ENCODE data around the gene SLC7A6OS. TPM values are rescaled to one million over a fixed set of nuclear protein-coding genes. Genes with fewer than 3 reads are reported as not detected.
"Not testable (repeated sequence)": the region's sequence is repeated elsewhere in the genome, so short reads cannot be mapped to it uniquely, and the experiment has no call there.

SLC7A6OS gene
- total RNA-seq, 1 donor from 2014 or later: 5.8 TPM

DNA sequence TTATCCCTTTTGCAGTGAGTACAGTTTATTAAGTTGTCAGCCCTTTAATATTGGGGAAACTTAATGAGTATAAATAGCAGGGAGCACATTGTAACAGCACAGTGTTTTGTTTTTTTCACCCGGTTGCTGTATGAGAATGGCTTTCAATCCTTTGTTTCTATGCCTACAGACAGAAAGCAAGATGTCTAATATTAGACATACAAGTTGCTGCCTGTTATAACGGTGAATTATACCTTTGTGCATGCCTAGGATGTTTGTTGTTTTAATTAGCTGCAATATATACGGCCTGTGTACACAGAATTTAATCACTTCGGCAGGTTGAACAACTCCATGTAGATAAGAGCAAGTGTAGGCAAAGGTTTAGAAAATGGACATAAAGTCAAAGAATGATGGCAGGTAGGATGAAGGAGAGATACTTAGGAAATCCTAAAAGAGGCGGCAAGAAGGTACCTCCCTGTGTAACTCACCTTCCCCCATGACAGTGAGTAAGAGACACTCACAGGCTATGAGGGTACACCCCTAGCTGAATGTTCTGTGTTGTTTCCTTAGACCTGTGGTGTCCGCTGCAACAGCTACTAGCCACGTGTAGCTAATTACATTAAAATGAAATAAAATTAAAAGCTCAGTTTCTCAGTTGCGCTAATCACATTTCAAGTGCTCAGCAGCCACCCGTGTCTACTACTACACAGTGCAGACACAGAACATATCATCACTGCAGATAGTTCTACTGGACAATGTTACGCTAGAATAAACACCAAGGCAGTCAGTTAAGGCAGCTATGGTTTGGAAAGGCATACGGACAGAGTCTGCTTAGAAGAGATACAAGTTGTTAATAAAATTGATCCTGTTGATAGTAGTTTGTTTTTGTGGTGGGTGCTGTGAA lies 10.9 kb downstream of the SLC7A6OS start:
- ATAC-seq: no peak

DNA sequence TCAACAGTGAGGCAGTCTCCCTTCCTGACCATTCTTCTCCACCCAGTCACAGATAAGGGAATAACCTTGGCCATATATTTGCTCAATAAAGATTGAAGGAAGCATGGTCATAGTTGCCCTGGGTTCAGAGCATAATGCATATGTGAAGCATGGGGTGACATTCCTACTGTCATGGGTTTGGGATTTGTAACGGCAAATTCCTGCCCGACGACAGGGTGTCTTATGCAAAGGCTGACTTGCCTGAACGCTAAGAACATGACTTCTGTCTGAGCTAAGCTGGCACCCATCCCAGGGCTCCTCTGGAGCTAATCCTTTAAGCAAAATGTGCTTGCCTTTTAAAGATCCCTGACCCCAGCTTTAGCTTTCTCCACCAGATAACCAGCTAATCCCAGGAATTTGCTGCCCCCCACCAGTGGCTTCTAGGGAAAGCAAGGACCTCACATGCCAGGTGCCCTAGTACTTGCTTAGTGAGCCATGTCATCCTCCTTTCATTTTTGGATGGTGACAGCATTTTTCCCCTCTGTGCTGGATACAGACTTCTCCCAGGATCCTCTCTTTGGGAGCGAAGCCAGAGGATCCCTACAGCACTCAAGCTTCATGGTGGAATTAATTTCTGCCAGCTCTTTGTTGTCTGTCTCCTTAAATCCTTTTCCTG lies 11.7 kb downstream of the SLC7A6OS start:
- no peak for ATAC-seq

More for the DNA sequence above, 10.9 kb downstream of the SLC7A6OS start:
- no peak for DNase-seq (ENCODE audit: low spot score)

DNA sequence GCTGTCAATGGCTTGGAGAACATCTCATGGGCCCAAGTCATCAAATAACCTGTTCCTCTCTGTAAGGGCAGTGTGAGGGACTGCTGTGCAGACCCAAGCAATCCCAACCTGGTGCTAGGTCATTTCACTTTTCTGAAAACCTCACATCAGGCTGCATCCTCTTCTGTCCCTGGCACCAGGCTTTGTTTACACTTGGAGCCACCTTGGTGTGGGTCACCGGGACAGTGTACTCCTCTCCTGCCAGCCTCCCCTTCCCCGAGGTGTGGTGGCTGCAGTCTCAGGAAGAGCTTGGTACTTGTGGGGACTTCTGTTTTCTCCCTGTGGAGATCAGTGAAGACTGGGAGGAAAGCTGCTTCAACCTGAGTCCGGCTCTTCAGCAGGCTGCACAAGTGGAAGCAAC lies 12.4 kb downstream of the SLC7A6OS start:
- ATAC-seq (no peak), DNase-seq (ENCODE audit: low spot score) (no peak)

More for the DNA sequence above, 11.7 kb downstream of the SLC7A6OS start:
- DNase-seq (ENCODE audit: low spot score): no peak

DNA sequence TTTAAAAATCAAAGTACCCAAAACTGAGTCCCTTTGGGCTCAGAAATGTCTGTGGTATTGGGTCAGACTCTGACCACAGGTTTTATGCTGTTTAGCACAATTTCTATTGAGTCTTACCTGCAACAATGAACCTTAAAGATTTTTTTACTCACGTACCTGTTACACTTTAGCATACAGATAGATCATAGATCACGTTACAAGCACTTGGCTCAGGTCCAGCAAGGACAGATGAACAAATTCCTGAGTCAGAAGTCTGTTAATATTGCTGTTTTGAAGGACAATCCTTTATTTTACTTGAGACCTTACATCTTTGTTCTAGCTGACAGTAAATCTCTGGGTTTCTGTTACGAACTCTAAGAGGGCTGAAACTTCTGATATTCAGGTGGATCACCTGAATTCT lies 12.8 kb downstream of the SLC7A6OS start:
- DNase-seq (ENCODE audit: low spot score): no peak
- no peak for ATAC-seq

DNA sequence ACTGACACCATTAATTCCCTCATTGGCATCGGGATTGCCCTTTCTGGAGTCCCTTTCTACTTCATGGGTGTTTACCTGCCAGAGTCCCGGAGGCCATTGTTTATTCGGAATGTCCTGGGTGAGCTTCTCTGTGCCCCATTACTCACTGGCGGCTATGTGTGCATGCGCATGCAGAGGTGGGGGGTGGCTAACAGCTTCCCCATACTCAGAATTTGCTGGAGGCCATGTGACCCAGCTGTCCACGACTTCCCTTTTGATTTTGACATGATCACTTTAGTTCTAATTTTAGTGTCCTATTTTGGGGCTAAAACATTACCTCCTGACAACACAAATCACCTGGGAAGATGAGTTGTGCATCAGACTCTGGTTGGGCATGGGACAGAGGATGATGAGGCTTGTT lies 14.1 kb downstream of the SLC7A6OS start:
- peak; percentile 21 for ATAC-seq
- no peak for DNase-seq (ENCODE audit: low spot score)

DNA sequence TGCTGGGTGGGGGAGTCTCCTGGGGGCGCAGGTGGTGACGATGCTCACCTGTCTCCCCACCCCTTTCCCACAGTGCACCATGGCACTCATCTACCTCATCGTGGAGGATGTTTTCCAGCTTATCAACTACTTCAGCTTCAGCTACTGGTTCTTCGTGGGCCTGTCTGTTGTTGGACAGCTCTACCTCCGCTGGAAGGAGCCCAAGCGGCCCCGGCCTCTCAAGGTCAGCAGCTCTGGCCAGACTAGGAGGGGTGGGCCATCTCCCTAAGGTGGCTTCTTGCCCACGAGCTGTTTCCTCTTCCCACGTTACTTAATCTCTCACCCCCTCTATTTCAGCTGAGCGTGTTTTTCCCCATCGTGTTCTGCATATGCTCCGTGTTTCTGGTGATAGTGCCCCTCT lies 14.5 kb downstream of the SLC7A6OS start:
- ATAC-seq: no peak

DNA sequence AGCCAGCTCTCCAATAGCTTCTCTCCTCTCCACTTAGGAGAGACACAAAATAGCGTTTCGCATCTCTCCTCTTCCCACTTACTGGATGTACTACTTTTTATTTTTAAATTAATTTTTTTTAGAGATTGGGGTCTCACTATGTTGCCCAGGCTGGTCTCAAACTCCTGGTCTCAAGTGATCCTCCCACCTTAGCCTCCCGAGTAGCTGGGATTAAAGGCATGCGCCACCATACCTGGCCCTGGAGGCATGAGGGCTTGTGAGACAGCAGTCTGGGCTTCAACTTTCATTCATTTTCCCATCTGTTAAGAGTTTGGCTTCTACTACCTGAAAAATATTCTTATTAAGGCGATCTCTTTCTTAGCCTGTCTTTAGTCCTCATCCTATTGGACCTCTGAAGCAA lies 18.3 kb downstream of the SLC7A6OS start:
- DNase-seq (ENCODE audit: low spot score): no peak
- no peak for ATAC-seq

More for the DNA sequence above, 14.5 kb downstream of the SLC7A6OS start:
- DNase-seq (ENCODE audit: low spot score): no peak

DNA sequence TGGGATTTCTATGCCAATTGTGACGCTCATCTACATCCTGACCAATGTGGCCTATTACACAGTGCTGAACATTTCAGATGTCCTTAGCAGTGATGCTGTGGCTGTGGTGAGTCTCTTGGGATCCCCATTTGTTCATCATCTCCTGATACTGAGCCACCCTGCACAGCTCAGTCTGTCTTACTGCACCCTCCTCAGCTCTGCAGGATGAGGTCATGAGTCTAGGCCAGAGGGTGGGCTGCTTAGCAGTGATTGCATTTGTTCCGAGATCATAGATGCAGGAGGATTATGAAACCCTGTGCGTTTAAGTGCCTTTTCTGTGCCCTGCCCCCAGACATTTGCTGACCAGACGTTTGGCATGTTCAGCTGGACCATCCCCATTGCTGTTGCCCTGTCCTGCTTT lies 19.5 kb downstream of the SLC7A6OS start:
- DNase-seq (ENCODE audit: low spot score) (no peak), ATAC-seq (no peak)

DNA sequence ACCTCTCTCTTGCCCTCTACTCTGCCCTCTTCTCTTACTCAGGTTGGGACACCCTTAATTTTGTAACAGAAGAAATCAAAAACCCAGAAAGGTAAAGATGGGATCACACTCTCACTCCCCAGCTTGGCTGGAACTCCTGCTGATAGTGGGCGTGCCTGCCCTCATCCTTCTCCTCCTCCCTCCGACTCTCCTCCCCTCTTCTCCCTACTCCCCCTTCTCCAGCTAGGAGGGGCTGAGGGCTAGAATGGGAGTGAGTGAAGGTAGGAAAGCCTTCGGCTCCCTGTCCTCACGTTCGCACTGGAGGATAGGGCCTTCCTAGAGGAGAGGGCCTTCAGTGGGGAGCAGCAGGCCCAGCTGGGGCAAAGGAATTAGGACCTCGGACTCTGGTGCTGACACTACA lies 20.3 kb downstream of the SLC7A6OS start:
- DNase-seq (ENCODE audit: low spot score) (no peak), ATAC-seq (no peak)

DNA sequence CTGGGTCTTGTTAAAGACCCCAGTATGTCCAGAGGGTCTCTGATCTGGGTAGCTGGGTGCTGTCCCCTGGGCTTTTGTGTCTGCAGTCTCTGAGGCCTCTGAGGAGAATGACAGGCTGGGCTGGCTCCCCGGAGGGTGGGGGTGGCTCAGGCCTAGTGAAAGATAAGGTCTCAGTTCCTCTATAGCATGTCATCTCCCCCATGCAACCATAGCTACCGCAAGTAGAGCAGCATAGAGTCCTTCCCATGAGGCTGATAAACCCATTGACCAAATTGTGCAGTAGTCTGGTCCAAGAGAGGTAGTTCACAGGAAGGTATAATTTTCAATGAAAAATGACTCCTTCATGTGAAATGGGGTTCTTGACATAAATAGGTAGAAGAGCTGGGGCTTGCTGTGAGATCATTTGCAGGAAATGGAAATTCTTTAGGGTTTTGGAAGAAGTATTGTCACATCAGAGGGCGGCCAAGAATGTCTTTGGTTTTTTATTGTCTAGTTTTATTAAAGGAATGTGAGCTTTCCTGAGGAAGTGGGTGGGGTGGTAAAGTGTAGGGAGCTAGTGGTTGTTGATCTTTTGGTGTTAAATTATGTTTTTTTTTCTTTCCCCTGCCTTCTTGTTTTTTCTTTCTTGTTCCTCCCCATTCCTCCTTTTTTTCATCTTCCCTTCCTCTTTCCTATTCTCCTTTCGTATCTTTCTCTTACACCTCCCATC lies 21.0 kb downstream of the SLC7A6OS start:
- ATAC-seq (no peak), DNase-seq (ENCODE audit: low spot score) (no peak)

DNA sequence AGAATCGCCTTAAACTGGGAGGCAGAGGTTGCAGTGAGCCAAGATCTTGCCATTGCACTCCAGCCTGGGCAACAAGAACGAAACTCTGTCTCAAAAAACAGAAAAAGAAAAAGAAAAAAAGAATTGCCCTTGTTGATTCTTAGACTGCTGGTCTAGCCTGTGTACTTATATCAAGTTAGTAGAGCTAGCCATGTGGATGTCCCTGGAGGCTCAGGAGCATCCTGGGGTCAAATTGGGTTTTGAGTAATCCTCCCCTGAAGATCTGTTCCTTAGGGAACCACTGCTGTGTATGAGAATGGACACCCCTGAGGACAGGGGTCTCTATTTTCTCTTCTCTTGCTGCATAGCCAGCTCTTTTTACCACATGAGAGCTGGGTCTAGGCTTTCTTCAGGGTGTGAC lies 21.5 kb downstream of the SLC7A6OS start:
- ATAC-seq: no peak

DNA sequence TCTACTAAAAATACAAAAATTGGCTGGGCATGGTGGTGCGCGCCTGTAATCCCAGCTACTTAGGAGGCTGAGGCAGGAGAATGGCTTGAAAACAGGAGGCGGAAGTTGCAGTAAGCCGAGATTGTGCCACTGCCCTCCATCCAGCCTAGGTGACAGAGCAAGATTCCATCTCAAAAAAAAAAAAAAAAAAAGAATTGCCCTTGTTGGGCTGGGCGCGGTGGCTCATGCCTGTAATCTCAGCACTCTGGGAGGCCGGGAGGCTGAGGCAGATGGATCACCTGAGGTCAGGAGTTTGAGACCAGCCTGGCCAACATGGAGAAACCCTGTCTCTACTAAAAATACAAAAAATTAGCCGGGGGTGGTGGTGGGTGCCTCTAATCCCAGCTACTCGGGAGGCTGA lies 21.9 kb downstream of the SLC7A6OS start:
- ATAC-seq; DNase-seq (ENCODE audit: low spot score): not testable (repeated sequence)

More for the DNA sequence above, 21.5 kb downstream of the SLC7A6OS start:
- DNase-seq (ENCODE audit: low spot score): no peak

DNA sequence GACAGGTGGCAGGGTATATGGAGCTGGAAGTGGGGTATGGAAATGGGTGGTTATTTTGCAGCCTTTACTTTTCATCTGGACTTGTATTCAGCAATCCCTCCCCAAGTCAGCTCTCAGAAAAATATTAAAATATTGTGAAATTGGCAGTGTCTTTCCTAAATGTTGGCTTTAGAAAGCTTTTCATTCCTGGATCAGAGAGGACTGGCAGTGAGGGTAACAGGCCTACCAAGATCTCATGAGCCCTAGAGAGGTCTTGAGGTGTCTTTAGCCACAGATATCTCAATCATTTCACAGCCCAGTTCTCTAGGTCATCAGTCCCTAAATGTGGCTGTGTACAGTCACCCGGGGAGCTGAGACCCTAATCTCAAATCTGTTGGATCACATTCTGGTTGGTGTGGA lies 22.5 kb downstream of the SLC7A6OS start:
- no peak for DNase-seq (ENCODE audit: low spot score)
- no peak for ATAC-seq

DNA sequence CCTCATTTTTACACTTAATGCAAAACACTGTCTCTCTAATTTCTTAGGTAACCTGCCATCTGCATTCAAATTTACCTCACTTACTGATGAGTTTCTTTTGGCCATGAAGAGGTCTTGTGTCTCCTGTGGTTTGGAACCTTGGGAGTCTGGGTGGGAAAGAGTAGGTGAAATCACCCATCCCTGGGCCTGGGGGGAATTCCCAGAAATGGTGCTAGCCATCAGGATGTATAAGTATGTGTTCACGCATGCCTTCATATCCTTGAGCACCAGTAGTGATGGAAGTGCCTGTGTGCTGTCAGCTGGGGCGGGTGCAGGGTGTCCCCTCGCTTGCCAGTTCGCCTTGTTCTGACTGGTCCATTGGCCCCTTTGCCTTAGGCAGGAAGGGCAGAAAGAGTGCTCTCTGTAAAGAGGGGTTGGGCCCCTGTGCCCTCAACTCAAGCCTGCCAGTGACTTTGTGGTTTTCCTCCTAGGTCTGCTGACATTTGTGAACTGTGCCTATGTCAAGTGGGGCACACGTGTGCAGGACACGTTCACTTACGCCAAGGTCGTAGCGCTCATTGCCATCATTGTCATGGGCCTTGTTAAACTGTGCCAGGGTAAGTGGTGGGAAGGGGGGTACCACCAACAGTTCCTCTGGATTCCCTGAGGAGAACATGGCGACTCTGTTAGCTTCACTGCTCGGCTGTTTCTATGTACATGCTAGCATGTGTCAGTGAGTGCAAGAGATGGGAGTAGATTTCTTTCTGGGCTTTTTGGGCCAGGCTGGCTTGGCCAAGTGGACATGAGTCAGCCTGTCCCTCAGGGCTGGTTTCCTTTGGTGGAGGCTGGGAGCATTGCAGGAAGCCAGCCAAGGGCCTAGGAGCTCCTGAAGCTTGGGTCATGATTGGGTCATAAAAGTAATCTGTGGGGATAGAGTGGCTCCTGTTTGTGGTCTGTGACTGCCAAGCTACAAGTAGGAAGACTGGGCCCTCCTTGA lies 23.2 kb downstream of the SLC7A6OS start:
- ATAC-seq (peak; percentile 33), DNase-seq (ENCODE audit: low spot score) (no peak)

DNA sequence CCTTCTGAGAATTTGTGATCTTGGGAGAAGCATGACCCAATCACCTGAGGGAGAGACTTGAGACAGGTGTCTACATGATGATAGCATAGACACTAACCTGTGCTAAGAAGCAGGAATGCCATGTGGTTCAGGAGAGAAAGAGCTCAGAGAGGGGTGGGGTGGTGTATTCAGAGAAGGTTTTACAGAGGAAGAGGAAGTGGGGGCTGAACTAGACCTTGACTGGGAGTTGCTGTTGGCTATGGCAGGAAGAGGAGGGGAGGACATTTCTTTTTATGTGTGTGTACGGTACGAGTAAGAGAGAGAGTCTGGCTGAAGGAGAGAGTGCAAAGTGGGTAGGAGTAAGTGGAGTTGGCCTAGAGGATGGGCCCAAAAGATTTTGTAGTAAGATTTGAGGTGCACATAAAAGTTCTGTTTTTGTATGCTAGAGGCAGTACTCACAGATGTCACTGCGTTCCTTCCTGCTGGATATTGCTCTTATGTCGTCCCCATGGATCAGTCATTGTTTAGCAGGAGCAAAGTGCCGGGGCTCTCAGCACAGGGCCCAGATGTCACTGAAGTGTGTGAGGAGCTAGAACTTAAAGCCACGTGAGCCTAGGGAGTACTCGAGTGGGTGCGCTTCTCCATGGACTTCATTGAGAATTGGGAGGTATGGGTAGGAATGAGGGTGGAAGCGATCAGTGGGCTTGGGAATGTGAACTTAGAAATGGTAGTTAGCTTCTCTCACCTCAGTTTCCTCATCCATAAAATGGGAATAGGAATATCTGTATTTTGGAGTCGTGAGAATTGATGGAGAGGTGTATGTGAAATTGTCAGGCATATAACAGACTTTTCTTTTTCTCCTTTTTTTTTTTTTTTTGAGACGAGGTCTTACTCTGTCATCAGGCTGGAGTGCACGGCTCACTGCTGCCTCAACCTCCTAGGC lies 24.3 kb downstream of the SLC7A6OS start:
- ATAC-seq (peak; percentile 30), DNase-seq (ENCODE audit: low spot score) (no peak)

DNA sequence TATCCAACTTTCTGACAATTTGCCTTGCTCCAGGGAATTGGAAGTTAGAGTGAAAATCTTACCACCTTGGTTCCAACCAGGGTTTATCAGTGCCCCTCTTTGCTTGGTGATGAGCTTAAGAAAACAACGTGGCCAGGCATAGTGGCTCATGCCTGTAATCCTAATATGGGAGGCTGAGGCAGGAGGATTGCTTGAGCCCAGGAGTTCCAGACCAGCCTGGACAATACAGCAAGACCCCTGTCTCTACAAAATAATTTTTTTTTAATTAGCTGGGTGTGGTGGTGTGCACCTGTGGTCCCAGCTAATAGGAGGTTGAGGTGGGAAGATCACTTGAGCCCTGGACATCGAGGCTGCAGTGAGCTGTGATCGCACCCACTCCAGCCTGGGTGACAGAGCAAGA lies 25.1 kb downstream of the SLC7A6OS start:
- no peak for DNase-seq (ENCODE audit: low spot score)
- no peak for ATAC-seq

DNA sequence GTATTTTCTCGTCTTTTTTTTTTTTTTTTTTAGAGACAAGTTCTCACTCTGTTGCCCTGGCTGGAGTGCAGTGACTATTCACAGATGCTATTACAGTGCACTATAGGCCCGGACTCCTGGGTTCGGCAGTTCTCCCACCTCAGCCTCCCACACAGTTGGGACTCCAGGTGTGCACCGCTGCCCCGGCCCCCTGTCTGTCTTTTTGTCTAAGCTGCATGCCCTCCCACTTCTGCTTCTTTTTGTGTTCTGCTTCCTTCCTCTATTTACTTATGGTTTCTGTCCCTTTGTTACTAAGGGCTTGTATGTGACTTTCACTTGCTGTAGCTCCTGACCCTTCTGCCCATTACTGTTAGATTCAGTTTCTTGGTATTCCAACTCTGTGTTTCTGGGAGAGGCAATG lies 25.9 kb downstream of the SLC7A6OS start:
- ATAC-seq: peak; percentile 20
- no peak for DNase-seq (ENCODE audit: low spot score)

DNA sequence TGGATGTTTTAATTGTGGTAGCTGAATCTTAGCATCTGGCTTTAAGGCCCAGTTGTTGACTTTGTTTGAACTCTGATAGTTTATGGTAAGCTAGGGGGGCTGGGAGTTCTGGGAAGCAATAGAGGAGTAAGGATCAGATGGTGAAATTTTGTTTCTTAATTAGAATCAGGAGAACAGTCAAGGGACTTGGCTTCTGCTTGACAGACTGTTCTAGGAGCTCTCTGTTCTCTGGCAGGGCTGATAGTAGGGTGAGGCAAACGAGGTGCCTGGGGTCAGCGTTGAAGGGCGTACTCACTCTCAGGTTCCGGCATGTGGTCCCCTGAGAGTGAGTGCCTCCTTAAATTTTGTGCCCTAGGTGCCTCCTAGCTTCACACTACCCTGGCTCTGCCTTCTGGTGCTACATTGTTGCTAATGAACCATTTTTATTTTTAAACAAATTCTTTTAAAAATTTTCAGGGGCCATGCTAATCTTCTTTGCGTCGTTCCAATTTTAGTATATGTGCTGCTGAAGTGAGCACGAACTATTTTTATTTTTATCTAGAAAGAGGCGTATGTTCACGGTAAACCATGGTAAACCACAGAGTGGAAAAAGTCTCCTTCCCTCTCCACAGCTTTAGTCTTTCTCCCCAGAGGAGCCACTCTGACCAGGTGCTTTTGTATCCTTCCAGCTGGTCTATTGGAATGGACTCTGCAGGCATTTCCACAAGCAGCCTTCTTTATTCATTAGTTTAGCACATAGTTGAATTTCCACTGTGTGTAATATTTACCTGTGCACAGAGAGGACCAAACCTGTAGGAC lies 26.7 kb downstream of the SLC7A6OS start:
- ATAC-seq: no peak
- DNase-seq (ENCODE audit: low spot score): no peak

DNA sequence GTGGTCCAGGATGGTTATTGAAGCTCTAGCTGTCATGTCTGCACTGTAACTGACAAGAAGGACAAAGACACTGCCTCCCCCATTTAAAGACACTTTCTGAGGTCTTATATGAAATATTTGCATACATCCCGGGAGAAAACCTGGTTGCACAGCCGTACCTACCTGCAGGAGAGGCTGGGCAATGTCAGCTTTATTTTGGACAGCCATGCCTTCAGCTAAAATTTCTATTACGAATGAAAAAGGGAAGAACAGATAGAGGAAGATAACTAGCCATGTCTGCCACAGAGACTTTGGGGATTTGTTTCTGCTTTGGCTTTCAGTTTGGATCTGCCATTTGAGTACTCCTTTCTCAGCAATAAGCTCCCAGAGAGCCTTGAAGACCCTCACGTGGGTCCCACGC lies 27.4 kb downstream of the SLC7A6OS start:
- DNase-seq (ENCODE audit: low spot score) (no peak), ATAC-seq (no peak)
